Posterior cingulate gyrus (tissue), 11 donors: ENCODE results near the gene PARP1.
"Not testable (repeated sequence)": the region's sequence is repeated elsewhere in the genome, so short reads cannot be mapped to it uniquely, and the experiment has no call there.

Experiments
- DNase-seq, 10 donors: peaks; one replicate each; pipeline versions ENCODE4 v3.0.0 to v3.0.0-alpha.2; 2020 to 2021; ENCODE audit warnings: mixed read lengths in 3 of 10
- intact Hi-C: fragments of 100-400 bp; cut with DNase I; formaldehyde crosslinking; loops from one replicate; pipeline ENCODE4 v1.15.1; 2023

PARP1 gene

GRCh38 chr1:226357416-226357815 lies 50.5 kb downstream of the PARP1 start:
- intact Hi-C loops = no loop called here
- no peak for DNase-seq

DNA sequence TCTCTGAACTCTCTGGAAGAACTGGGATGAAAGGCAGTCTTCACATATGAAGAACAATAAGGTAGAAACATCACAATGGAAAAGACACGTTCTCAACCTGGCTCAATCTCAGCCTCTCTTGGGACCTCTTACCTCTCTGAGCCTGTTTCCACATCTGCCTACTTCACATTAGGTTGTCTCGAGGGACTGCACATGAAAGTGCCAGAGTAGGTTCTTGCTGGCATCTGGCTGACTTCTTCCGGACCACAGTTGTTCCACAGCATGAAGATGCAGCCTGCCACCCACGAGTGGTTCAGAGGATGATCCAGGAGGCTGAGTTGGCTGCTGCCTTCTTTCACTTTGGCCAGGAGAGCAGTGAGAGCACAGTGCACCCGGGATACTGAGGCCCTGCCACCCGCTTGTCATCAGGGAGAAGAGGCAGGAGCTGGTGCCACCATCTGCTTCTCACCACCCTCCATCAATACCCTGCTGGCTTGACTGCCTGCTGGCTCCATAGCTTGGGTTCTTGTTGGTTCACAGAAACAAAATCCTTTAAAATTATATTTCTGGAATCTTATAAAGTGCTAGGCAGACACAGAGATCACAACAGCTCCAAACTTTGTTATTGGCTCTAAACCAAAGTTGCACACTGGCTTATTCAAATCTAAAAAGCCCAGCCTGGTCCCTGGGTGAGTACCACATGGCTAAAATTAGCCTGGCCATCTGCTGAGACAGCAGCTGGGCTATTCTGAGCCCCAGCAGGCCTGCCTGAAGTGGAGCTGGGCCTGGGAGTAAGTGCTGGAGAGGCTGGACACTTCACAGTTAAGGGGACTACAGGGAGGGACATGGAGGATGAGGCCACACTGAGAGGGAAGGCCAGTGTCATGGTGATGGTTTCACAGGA lies 52.0 kb downstream of the PARP1 start:
- DNase-seq = peak in 8 of 10 donors; percentile 45 to 94 (median 66)
- intact Hi-C loops = no loop called here

- no peak for DNase-seq
- intact Hi-C loops = no loop called here
Observed at GRCh38 chr1:226355016-226355415, 52.9 kb downstream of the PARP1 start.

DNA sequence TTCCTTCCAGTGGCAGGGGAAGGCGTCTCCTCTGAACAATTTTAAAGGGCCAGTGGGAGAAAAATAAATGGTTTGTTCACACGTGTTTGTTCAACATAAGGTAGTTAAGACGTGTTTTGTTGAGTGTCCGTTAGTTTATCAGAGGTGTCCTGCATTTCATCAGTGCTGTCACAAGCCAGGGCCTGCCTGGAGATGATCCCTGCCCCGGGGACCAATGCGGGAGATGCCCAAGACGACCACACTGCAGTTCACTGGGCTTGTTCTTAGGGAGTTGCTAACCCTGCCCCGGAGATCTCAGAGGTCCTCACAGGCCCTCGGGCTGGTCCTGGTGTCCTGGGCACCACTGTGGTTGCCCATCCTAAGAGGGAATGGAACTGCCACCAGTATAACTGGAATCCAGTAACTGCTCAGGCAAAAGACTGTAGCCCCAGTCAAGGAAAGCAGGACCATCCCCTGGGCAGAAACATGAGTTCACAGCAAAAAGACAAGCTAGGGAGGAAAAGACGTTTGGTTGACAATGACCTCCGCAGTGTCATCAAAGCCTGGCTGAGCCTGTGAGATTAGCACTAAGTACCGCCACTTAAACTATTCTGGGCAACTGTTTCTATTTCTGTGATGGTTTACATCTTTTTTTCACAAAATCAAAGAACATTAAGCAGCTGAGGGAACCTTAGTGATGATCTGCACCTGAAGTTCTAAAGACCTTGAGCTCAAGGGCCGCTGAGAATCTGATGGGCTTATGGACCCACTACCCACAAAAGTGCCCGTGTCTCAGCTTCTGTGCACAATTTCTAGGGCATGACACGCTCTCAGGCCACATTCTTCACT lies 54.0 kb downstream of the PARP1 start:
- no peak for DNase-seq
- intact Hi-C loops = no loop called here

DNA sequence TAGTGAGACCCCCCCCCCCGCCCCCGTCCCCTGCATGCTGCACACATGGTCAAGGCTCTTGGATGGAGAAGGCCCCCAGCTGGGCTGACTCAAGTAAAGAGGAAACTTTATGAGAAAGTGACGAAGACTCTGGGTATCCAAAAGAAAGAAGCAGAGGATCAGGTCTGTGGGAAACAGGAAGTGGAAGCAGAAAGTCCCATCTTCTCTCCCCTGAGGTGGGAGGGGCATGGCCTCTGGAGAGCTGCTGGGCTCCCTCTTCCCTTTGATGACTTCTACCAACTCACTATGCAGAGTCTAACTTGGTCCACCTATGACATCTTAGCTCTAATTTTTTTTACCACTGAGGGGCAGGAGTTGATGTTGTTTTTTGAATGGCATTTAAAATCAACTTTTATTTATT lies 56.2 kb downstream of the PARP1 start:
- intact Hi-C loops = no loop called here
- no peak for DNase-seq

DNA sequence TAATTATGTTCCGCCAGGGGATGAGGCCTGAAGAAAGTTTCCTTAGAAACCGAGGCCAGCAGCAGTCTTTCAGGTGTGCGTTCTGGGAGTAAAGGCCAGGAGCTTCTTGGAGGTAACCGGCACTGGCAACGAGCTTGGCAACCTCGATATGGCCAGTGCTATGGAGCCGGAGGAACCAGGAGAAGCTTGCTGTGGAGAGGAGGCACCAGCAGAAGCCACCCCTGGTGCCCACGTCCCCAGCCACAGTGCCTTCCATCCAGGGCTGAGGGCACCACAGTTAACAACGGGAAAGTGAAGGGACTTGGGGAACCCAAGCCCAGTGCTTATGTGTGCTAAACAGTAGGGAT lies 57.4 kb downstream of the PARP1 start:
- intact Hi-C loops = no loop called here
- DNase-seq = no peak

DNA sequence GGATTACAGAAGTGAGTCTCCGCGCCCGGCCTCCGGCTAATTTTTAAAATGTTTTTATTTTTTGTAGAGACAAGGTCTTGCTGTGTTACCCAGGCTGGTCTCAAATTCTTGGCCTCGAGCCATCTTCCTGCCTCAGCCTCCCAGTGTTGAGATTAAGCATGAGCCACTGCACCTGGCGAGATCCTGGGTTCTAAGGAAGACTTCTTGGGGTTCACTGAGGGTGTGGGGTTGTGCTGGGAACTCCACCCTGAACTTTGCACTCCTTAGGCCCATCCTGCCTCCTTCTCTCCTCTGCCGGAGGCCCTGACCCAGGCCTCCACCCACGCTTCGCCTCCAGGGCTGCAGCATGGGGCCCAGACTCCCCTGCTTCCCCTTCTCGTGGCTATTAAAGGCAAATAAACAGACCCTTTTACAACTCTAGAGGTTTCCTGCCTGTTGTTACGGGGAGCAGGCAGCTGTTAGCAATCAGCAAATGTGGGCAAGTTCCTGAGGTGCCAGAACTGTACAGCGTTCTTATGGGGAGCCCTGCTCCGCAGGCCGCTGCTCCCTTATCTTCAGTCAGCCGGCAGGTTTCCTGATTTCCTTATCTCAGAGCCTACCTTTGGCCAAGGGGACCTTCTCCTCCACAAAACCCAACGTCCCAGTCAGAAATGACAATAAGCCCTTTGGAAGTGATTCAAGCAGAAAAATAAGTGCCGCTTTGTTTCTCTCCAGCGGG lies 57.9 kb downstream of the PARP1 start:
- DNase-seq = no peak
- intact Hi-C loops = no loop called here

DNA sequence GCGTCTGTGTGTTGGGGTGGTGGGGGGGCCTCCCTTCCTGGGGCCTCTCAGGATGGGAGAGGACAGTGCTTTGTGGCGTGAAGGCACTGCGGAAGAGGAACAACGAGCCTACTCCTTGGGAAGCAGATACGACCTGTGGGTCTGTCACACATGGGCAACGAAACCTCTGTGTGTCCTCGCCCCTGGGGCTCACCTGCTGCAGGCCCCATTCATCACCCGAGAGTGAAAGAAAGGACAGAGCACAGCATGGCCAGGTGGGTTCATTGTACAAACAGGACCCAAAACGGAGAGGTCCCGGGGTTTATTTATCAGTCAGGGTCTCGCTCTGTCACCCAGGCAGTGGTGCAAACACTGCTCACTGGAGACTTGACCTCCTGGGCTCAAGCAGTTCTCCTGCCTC lies 58.8 kb downstream of the PARP1 start:
- intact Hi-C loops = no loop called here
- no peak for DNase-seq

DNA sequence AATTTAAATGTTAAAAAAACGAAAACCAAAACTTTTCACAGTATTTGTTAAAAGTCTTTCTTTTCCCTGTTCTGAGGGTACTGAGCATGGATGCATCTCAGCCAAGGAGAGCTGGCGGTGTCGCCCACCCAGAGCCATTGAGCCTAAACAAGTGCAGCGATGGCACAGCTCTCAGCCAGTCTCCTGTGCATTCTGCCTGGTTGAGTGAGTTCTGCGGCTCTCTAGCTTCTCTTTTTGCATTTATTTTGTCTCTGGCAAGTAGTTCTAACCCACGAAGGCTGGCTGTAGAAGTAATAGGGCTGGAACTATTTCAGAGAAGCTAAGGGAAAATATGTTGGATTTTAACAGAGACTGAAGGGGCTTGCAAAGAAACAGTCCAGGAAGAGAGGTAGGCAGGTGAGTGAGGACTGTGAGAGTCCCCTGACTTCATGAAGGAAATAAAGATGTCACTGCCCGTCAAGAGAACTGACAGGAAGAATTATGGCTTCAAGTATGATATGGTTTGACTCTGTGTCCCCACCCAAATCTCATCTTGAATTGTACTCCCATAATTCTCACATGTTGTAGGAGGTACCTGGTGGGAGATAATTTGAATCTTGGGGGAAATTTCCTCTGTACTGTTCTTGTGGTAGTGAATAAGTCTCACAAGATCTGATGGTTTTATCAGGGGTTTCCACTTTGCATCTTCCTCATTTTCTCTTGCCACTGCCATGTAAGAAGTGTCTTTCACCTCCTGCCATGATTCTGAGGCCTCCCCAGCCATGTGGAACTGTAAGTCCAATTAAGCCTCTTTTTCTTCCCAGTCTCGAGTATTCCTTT lies 63.2 kb downstream of the PARP1 start:
- no peak for DNase-seq
- intact Hi-C loops = no loop called here

- intact Hi-C loops = no loop called here
- DNase-seq = no peak
Observed at GRCh38 chr1:226342656-226343055, 65.2 kb downstream of the PARP1 start.

GRCh38 chr1:226340111-226340510 lies 67.8 kb downstream of the PARP1 start:
- intact Hi-C loops, DNase-seq: not testable (repeated sequence)

DNA sequence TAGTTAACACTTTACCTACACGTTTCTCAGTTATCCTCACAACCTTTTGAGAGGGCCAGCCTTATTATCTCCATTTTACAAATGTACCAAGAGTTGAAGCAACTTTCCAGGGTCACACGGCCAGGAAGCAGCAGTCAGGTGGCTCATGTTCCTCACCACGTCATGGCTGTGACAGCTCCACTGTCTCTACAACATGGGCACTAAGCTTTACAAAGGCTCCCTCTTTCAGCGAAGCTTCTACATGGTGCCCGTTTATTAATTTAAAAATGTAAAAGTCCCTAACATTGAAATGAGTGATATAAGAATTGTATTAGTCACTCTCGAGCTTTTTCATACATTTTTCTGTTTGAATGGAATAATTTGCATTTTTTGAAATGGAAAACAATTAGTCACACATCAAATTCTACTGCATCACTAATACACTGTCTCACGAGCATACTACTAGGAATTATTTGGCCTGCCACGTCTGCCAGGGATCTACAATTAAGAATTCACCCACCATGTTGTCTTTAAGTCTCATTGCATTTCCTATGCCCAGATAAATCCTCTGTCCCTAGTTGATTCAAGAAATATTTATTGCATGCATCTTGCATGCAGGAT lies 70.5 kb downstream of the PARP1 start:
- intact Hi-C loops = no loop called here
- no peak for DNase-seq

- DNase-seq = no peak
- intact Hi-C loops = no loop called here
Observed at GRCh38 chr1:226335661-226336060, 72.2 kb downstream of the PARP1 start.

GRCh38 chr1:226332947-226333346 lies 74.9 kb downstream of the PARP1 start:
- DNase-seq = no peak
- intact Hi-C loops = no loop called here

- intact Hi-C loops = no loop called here
- DNase-seq = no peak
Observed at GRCh38 chr1:226329237-226329636, 78.7 kb downstream of the PARP1 start.

GRCh38 chr1:226327761-226328162 lies 80.1 kb downstream of the PARP1 start:
- no peak for DNase-seq
- intact Hi-C loops = no loop called here

DNA sequence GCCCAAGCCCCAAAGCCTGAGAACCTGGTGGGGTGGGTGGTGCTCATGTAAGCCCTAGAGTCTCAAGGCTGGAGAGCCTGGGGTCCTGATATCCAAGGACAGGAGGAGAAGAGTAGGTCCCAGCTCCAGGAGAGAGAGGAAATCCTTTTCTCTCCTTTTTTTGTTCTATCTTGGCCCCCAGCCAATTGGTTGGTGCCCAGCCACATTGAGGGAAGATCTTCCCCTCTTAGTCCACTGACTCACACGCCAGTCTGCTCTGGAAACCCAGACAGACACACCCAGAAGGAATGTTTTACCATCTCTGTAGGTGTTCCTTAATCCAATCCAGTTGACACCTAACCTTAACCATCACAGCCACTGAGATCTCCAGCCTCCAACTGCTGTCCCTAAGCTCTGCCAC lies 82.7 kb downstream of the PARP1 start:
- no peak for DNase-seq
- intact Hi-C loops = no loop called here

DNA sequence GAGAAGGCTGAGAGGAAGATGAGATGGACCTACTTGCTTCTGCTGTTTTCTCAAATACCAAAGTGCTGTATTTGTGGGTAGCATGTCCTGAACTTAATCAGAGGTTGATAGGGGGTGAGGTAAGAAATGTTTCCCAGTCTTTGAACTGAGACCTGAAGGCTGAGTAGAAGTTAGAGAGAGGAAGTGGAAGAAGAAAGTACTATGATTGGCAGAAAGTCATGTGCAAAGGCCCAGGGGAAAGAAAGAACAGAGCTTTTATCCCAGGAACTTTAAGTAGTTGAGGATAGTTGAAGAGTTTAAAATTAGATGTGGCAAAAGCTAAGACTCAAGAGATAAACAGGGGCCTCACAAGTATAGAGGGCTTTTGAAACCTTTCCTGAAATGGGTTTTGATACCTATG lies 83.4 kb downstream of the PARP1 start:
- intact Hi-C loops = no loop called here
- DNase-seq = no peak

DNA sequence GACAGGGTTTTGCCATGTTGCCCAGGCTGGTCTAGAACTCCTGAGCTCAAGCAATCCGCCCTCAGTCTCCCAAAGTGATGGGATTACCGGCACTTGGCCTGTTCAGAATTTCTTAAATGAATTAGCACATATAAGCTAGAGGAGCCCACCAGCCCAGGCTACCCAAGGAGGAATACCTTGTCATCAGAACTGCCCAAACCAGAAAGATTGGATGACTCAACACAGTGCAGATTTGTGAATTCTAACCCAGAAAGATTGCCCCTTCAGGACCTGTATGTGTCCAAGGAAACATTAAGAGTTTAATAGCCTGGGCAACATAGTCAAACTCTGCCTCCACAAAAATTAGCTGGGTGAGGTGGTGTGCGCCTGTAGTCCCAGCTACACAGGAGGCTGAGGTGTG lies 84.9 kb downstream of the PARP1 start:
- intact Hi-C loops = no loop called here
- no peak for DNase-seq

GRCh38 chr1:226320930-226321329 lies 87.0 kb downstream of the PARP1 start:
- intact Hi-C loops = no loop called here
- no peak for DNase-seq
